HG02763 (cell line): ENCODE data around the gene FBRS.
"Not testable (repeated sequence)": the region's sequence is repeated elsewhere in the genome, so short reads cannot be mapped to it uniquely, and the experiment has no call there.

Experiments
- ATAC-seq: cut with Tn5 transposase; IDR thresholded peaks from one replicate; pipeline ENCODE4 v1.9.1; 2021; ENCODE audit warnings: mild to moderate bottlenecking, moderate library complexity; ENCODE audit not compliant: unreplicated experiment

Gene FBRS

GRCh38 chr16:30657866-30658730 lies at the start of gene FBRS:
Gene FBRS, plus strand, starts transcription at chr16:30658431. Its CDS starts 1,088 bp downstream, at chr16:30659519.
- ATAC-seq = peak; percentile 68

GRCh38 chr16:30609002-30609925 lies 49.0 kb upstream of the FBRS start:
- peak; percentile 19 for ATAC-seq

- ATAC-seq = peak; percentile 82
Observed at GRCh38 chr16:30609926-30610839, 48.0 kb upstream of the FBRS start, which contains the start of gene ZNF689. Gene ZNF689, minus strand, starts transcription at chr16:30610389. Its CDS starts 348 bp downstream, at chr16:30610041.

- ATAC-seq = no peak
Observed at GRCh38 chr16:30615358-30616091, 42.7 kb upstream of the FBRS start.

- ATAC-seq = no peak
Observed at GRCh38 chr16:30619202-30619601, 39.0 kb upstream of the FBRS start.

GRCh38 chr16:30619638-30620037 lies 38.6 kb upstream of the FBRS start:
- no peak for ATAC-seq

GRCh38 chr16:30620169-30620568 lies 38.1 kb upstream of the FBRS start:
- no peak for ATAC-seq

- no peak for ATAC-seq
Observed at GRCh38 chr16:30621765-30622164, 36.5 kb upstream of the FBRS start.

- ATAC-seq = no peak
Observed at GRCh38 chr16:30622455-30623032, 35.7 kb upstream of the FBRS start.

GRCh38 chr16:30623536-30624283 lies 34.5 kb upstream of the FBRS start:
- no peak for ATAC-seq

- no peak for ATAC-seq
Observed at GRCh38 chr16:30626236-30626635, 32.0 kb upstream of the FBRS start.

- ATAC-seq = no peak
Observed at GRCh38 chr16:30628628-30629540, 29.3 kb upstream of the FBRS start.

GRCh38 chr16:30632454-30632853 lies 25.8 kb upstream of the FBRS start:
- ATAC-seq = not testable (repeated sequence)

- no peak for ATAC-seq
Observed at GRCh38 chr16:30633526-30633925, 24.7 kb upstream of the FBRS start.

GRCh38 chr16:30636599-30636998 lies 21.6 kb upstream of the FBRS start:
- no peak for ATAC-seq

- not testable (repeated sequence) for ATAC-seq
Observed at GRCh38 chr16:30637139-30637538, 21.1 kb upstream of the FBRS start.

- ATAC-seq = no peak
Observed at GRCh38 chr16:30637944-30638343, 20.3 kb upstream of the FBRS start.
